OCI-LY7 (cell line): ENCODE results near the gene DHFR.

Source experiments
- CTCF ChIP-seq: fragments of 200-600 bp; sonication (generic); conservative IDR thresholded peaks from 2 replicates; pipeline ENCODE4 v1.5.1; 2014; ENCODE audit warnings: mild to moderate bottlenecking, antibody characterized with exemption, low read length, moderate library complexity, mixed read lengths
- EZH2phosphoT487 ChIP-seq: fragments of 200-600 bp; sonication (generic); IDR thresholded peaks from 2 replicates; pipeline ENCODE4 v1.6.1; 2018; ENCODE audit warnings: low read depth, borderline replicate concordance, mild to moderate bottlenecking, mixed run types, antibody characterized with exemption, low read length, moderate library complexity, mixed read lengths

- no peak for TF ChIP-seq CTCF
- TF ChIP-seq EZH2phosphoT487, result no peak
Observed at GRCh38 chr5:80597500-80597899, 57.3 kb downstream of the DHFR start.
